GM19324 (cell line): ENCODE data around the gene LRRC73.
"Not testable (repeated sequence)": the region's sequence is repeated elsewhere in the genome, so short reads cannot be mapped to it uniquely, and the experiment has no call there.

Experiments
- ATAC-seq: cut with Tn5 transposase; IDR thresholded peaks from one replicate; pipeline ENCODE4 v1.9.1; 2021; ENCODE audit warnings: mild to moderate bottlenecking, moderate library complexity; ENCODE audit not compliant: unreplicated experiment, low FRiP score

The LRRC73 gene

GRCh38 chr6:43467265-43467664, 42.9 kb downstream of the LRRC73 start:
- not testable (repeated sequence) for ATAC-seq

GRCh38 chr6:43465948-43466347, 44.2 kb downstream of the LRRC73 start:
- ATAC-seq = no peak

- no peak for ATAC-seq
These were observed 45.8 kb downstream of the LRRC73 start for GRCh38 chr6:43464337-43464736.

- ATAC-seq = no peak
These were observed 48.2 kb downstream of the LRRC73 start for GRCh38 chr6:43461936-43462335.

GRCh38 chr6:43460032-43460431, 50.1 kb downstream of the LRRC73 start:
- ATAC-seq = no peak

- no peak for ATAC-seq
These were observed 50.6 kb downstream of the LRRC73 start for GRCh38 chr6:43459535-43459934.

GRCh38 chr6:43458154-43458553, 52.0 kb downstream of the LRRC73 start:
- not testable (repeated sequence) for ATAC-seq

GRCh38 chr6:43457643-43458042, 52.5 kb downstream of the LRRC73 start:
- ATAC-seq = no peak
